GM06990 (cell line): ENCODE data around the gene DESI1.

ENCODE experiments used
- DNase-seq: peaks from one replicate; pipeline ENCODE4 v3.0.0-alpha.2; 2011; ENCODE audit not compliant: insufficient read length; ENCODE audit errors: extremely low read depth
- H3K27me3 ChIP-seq: replicated peaks from 2 replicates; pipeline ENCODE4 v1.6.0; 2011; ENCODE audit warnings: low read length; ENCODE audit not compliant: control insufficient read depth, insufficient read depth
- H3K36me3 ChIP-seq: 2 replicates; pipeline ENCODE4 v1.5.1; 2011; ENCODE audit warnings: low read length; ENCODE audit not compliant: control insufficient read depth, insufficient read depth
- H3K4me3 ChIP-seq: replicated peaks from 2 replicates; pipeline ENCODE4 v1.5.1; 2011; ENCODE audit warnings: low read depth, mild to moderate bottlenecking, control low read depth, low read length
- TF ChIP-seq, protein P1 (sequence below): IDR thresholded peaks from 2 replicates; pipeline ENCODE4 v1.5.1; 2011; ENCODE audit warnings: low read length, control low read depth, mild to moderate bottlenecking, inconsistent platforms; ENCODE audit not compliant: insufficient read depth, poor library complexity, severe bottlenecking

DESI1 gene

DNA sequence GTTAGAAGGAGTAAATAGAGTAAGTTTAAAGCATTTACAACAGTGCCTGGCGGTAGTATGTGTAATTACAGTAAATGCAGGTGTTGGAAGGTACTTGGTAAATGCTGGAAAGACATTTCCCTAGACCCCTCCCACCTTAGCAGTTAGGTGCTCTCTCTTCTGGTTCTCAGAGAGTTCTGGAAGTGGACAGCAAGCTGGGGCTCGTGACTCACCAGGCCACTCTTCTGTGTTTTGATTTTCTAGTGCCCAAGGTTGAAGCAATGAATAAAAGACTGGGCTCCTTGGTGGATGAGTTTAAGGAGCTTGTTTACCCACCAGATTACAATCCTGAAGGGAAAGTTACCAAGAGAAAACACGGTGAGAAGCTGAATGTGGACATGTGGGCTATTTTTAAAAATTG, 40.2 kb upstream of the DESI1 start:
- Histone ChIP-seq H3K27me3 (no peaks in the 10 kb centered on the region), H3K4me3 (no peak overlapping the region), H3K36me3 (peaks cover 26% of the 10 kb centered on the region)
- TF ChIP-seq, protein P1, sequence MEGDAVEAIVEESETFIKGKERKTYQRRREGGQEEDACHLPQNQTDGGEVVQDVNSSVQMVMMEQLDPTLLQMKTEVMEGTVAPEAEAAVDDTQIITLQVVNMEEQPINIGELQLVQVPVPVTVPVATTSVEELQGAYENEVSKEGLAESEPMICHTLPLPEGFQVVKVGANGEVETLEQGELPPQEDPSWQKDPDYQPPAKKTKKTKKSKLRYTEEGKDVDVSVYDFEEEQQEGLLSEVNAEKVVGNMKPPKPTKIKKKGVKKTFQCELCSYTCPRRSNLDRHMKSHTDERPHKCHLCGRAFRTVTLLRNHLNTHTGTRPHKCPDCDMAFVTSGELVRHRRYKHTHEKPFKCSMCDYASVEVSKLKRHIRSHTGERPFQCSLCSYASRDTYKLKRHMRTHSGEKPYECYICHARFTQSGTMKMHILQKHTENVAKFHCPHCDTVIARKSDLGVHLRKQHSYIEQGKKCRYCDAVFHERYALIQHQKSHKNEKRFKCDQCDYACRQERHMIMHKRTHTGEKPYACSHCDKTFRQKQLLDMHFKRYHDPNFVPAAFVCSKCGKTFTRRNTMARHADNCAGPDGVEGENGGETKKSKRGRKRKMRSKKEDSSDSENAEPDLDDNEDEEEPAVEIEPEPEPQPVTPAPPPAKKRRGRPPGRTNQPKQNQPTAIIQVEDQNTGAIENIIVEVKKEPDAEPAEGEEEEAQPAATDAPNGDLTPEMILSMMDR: no peak
- no peak for DNase-seq

DNA sequence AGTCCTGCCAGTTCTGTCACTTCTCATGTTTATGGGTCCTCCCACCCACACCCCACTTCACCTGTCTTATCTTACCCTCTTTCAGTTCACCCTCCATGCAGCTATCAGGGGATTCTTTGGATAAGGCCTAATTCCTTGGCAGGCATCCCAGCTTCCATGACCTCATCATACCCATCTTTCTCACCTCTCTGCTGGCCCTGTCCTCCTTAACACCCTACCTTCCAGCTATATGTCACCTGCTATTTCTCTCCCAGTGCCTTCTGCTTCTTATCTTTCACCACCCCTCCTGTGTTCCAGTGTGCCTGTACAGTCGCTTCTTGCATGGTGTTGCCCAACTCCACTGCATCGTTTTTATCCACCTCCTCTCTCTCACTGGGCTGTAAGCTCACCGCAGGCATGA, 39.6 kb upstream of the DESI1 start:
- no peak overlapping the region for H3K4me3 ChIP-seq
- TF ChIP-seq, protein P1: no peak
- H3K27me3 ChIP-seq: no peaks in the 10 kb centered on the region
- H3K36me3 ChIP-seq: peaks cover 28% of the 10 kb centered on the region
- DNase-seq: no peak

DNA sequence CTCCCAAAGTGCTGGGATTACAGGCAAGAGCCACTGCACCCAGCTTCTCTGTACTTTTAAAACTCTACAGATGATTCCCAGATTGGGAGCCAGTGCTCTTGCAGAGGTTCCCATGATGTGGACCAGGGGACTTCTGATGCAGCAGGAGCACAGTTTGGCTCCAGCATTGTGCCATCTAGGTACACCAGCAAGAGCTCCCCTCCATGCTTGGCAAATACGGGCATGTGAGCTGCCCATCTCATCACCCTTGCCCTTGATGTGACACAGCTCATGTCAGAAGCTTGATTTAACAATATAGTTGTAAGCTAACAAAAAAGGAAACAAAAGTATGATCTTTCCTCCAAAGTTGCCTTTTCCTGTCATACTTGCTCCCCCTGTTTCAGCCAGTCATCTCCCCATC, 39.1 kb upstream of the DESI1 start:
- no peak for DNase-seq
- Histone ChIP-seq H3K36me3 (peaks cover 28% of the 10 kb centered on the region), H3K27me3 (no peaks in the 10 kb centered on the region), H3K4me3 (no peak overlapping the region)
- TF ChIP-seq, protein P1: no peak

DNA sequence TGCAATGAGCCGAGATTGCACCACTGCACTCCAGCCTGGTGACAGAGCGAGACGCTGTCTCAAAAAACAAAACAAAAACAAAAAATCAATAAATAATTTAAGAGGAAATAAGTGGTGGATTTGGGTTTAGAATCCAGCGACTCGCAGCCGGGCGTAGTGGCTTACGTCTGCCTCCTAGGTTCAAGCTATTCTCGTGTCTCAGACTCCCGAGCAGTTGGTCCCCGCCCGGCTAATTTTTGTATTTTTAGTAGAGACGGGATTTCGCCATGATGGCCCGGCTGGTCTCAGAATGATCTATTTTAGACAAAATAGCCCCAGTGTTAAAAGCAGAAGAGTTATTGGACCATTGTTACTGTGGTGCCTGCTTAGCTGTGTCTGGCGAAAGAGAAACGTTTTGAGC, 38.0 kb upstream of the DESI1 start:
- Histone ChIP-seq H3K4me3 (no peak overlapping the region), H3K27me3 (no peaks in the 10 kb centered on the region), H3K36me3 (peaks cover 37% of the 10 kb centered on the region)
- TF ChIP-seq, protein P1: no peak
- no peak for DNase-seq

DNA sequence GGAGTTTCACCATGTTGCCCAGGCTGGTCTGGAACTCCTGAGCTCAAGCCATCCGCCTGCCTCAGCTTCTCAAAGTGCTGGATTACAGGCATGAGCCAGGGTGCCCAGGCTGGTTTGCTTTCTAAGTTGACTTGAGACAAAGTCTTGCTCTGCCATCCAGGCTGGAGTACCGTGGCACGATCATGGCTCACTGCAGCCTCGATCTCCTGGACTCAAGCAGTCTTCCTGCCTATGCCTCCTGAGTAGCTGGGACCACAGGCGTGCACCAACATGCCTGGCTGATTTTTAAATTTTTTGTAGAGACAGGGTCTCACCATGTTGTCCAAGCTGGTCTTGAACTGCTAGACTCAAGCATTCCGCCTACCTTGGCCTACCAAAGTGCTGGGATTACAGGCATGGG, 36.9 kb upstream of the DESI1 start:
- no peak overlapping the region for H3K4me3 ChIP-seq
- no peaks in the 10 kb centered on the region for H3K27me3 ChIP-seq
- TF ChIP-seq, protein P1: no peak
- DNase-seq: no peak
- peaks cover 40% of the 10 kb centered on the region for H3K36me3 ChIP-seq

DNA sequence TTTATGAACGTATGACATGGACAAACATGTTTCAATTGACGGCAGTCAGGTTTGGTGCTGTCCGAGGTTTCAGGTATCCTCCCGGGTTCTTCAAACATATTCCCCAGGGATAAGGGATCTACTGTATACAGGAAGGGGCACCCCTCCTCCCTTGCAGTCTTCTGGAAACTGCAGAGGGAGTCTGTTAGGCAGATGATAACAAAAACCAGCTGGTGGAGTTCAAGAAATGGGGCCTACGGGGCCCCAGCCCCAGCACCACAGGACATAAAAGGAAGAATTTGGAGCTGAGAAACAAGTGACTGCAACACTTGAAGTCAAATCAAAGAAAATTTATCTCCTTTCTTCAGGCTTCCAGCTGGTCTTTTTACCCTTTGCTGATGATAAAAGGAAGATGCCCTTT, 35.7 kb upstream of the DESI1 start:
- Histone ChIP-seq H3K4me3 (no peak overlapping the region), H3K36me3 (peaks cover 46% of the 10 kb centered on the region), H3K27me3 (no peaks in the 10 kb centered on the region)
- no peak for DNase-seq
- TF ChIP-seq, protein P1: no peak
